ENCODE data around the gene DHX16. TPM values are rescaled to one million over a fixed set of nuclear protein-coding genes. Genes with fewer than 3 reads are reported as not detected.
A peak's percentile ranks its signal among the peaks of the same experiment; 100 is the strongest.
"Not testable (repeated sequence)": the region's sequence is repeated elsewhere in the genome, so short reads cannot be mapped to it uniquely, and the experiment has no call there.

The DHX16 gene
- total RNA-seq, 1 donor from 2014 or later, result 38.4 TPM

DNA sequence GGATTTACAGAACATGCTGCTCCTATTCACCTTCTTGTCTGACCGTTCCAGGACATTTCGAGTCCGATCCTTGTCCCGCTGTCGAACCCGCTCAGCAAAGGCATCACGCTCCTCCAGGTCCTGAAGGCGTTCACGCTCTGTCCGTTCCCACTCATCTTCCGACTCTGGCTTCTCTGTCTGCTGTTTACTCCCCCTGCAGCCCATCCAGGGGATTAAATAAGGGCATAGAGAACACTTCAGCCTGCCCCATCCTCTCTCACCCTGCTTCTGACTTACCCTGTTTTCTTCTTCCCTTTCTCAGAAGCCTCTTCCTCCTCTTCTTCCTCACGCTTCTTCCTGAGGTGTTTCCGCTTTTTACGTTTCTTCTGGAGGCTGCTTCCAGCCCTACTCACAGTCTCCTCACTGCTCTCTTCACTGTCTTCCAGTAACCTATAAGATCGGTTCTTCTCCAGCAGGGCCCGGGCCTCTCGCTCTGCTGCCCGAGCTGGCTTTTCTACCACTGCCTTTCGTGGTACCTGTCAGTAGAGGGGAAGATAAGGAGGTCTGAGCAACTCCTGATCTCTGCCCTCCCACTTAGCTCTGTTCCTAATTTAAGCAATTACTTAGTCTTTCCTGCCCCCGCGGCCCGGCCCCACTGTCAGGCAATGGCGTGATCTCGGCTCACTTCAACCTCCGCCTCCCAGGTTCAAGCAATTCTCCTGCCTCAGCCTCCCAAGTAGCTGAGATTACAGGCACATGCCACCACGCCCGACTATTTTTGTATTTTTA is 1.9 kb downstream of the DHX16 start:
- TF ChIP-seq, protein P1, sequence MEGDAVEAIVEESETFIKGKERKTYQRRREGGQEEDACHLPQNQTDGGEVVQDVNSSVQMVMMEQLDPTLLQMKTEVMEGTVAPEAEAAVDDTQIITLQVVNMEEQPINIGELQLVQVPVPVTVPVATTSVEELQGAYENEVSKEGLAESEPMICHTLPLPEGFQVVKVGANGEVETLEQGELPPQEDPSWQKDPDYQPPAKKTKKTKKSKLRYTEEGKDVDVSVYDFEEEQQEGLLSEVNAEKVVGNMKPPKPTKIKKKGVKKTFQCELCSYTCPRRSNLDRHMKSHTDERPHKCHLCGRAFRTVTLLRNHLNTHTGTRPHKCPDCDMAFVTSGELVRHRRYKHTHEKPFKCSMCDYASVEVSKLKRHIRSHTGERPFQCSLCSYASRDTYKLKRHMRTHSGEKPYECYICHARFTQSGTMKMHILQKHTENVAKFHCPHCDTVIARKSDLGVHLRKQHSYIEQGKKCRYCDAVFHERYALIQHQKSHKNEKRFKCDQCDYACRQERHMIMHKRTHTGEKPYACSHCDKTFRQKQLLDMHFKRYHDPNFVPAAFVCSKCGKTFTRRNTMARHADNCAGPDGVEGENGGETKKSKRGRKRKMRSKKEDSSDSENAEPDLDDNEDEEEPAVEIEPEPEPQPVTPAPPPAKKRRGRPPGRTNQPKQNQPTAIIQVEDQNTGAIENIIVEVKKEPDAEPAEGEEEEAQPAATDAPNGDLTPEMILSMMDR (IDR thresholded peaks at IDR 0.05; ENCODE audit: insufficient read depth, low read length, severe bottlenecking), result peak; percentile 4
- H3K36me3 ChIP-seq (ENCODE audit: control insufficient read depth, insufficient read depth, low read length), result peaks cover 13% of the 10 kb centered on the region
- DNase-seq (ENCODE audit: low read depth), result no peak
- H3K27me3 ChIP-seq (ENCODE audit: control insufficient read depth, insufficient read depth, low read length), result no peaks in the 10 kb centered on the region
- FAIRE-seq, result no peak
- no peak overlapping the region for H3K4me3 ChIP-seq (ENCODE audit: low read depth, low read length)

DNA sequence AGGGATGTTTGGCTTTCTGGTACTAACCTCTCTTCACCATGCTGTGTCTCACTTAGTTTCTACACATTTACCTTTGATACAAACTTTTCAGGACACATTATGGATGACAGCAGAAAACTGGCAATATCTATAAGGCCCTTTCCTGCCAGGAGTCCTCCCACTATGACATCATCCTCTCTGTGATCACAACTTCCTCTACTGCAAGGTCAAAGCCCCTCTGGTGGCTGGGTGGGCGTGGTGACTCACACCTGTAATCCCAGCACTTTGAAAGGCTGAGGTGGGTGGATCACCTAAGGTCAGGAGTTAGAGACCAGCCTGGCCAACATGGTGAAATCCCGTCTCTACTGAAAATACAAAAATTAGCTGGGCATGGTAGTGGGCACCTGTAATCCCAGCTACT is 6.5 kb downstream of the DHX16 start:
- not testable (repeated sequence) for H3K27me3 ChIP-seq (ENCODE audit: control insufficient read depth, insufficient read depth, low read length); H3K4me3 ChIP-seq (ENCODE audit: low read depth, low read length); FAIRE-seq
- peak; percentile 64 for DNase-seq (ENCODE audit: low read depth)
- peaks cover 36% of the 10 kb centered on the region for H3K36me3 ChIP-seq (ENCODE audit: control insufficient read depth, insufficient read depth, low read length)

DNA sequence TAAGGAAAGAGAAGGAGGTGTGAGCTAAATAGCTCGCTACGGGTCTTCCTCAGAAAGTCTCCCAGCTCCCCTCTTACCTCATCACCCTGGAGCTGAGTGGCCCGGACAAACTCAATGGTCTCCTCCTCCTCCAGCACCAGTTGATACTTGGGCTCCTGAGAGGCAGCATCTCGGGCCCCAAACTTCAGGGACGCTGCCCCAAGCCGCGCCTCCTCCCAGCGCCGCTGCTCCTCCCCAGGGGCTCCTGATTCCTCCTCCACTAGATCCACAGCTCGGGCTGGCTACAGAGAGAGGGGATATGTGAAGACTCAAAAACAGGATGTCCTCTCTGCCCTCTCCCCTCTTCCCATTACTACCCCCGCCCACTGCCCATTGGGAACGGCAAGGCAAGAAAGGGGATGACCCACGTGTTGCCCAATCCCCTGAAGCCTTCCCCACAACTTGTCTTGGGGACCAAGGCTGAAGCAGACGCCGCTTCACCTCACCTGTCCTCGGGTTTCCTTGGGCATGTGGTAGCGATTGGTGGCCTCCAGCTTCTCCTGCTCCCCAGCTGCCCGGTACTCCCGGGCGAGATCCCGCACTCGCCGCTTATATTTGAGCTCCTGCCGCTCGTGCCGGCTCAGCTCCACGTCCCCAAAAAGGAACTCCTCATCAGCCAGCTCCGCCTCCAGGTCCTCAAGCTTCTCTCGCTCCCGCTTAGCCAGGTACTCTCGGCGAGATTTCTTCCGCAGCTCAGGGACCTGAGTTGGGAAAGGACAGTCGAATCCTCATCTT is 7.6 kb downstream of the DHX16 start:
- DNase-seq (ENCODE audit: low read depth) (no peak), FAIRE-seq (no peak)
- Histone ChIP-seq H3K36me3 (ENCODE audit: control insufficient read depth, insufficient read depth, low read length) (peaks cover 35% of the 10 kb centered on the region), H3K4me3 (ENCODE audit: low read depth, low read length) (no peak overlapping the region), H3K27me3 (ENCODE audit: control insufficient read depth, insufficient read depth, low read length) (no peaks in the 10 kb centered on the region)
- TF ChIP-seq, protein P1 (IDR thresholded peaks at IDR 0.05; ENCODE audit: insufficient read depth, low read length, severe bottlenecking), result no peak

DNA sequence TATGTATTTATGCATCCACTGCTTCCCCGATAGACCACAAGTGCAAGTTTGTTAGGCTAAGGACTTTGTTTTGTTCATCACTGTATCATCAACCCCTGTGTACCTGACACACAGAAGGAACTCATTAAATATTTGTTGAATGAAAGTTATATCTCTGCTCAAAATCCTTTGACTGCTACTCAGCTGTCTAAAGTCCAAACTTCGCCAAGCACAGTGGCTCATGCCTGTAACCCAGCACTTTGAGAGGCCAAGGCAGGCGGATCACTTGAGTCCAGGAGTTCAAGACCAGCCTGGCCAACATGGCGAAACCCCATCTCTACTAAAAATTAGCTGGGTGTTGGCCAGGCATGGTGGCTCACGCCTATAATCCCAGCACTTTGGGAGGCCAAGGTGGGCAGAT is 14.9 kb downstream of the DHX16 start:
- H3K27me3 ChIP-seq (ENCODE audit: control insufficient read depth, insufficient read depth, low read length); FAIRE-seq; DNase-seq (ENCODE audit: low read depth); H3K4me3 ChIP-seq (ENCODE audit: low read depth, low read length): not testable (repeated sequence)
- peaks cover 42% of the 10 kb centered on the region for H3K36me3 ChIP-seq (ENCODE audit: control insufficient read depth, insufficient read depth, low read length)

DNA sequence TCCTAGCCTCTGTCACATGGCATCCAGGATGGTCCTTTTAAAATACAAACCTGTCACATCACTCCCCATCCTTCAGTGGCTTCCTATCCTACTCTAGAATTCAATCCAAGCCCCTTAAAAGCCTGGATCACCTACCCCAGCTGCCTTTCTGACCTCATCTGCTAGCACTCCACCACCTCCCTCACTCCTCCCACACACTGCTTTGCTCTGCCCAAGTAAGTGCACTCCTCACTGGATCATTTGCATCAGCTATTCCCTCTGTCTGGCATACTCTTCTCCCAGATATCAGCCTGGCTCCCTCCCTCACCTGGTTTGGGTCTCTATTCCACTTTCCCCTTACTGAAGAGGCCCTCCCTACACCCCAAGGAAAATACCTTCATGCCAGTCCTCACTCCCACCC is 15.4 kb downstream of the DHX16 start:
- no peak for FAIRE-seq
- H3K36me3 ChIP-seq (ENCODE audit: control insufficient read depth, insufficient read depth, low read length), result peaks cover 41% of the 10 kb centered on the region
- no peaks in the 10 kb centered on the region for H3K27me3 ChIP-seq (ENCODE audit: control insufficient read depth, insufficient read depth, low read length)

DNA sequence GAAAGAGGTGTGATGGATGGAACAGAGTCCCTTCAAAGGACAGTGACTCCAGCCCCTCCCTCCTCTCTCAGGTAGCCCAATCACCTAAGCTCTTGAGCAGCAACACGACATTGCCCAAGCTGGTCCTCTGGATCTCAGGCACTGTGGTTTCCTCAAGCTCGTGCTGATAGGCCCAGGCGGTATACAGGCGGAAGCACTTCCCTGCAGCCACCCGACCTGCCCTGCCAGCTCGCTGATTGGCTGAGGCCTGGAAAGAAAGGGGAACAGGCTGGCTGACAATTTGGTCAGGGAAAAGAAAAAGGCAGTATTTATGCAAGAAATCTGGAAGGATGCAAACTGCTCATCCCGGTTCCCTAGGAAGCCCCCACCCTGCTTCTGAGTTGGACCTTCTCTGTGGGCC is 16.3 kb downstream of the DHX16 start:
- H3K4me3 ChIP-seq (ENCODE audit: low read depth, low read length), result no peak overlapping the region
- DNase-seq (ENCODE audit: low read depth) (no peak), FAIRE-seq (no peak)
- no peaks in the 10 kb centered on the region for H3K27me3 ChIP-seq (ENCODE audit: control insufficient read depth, insufficient read depth, low read length)
- TF ChIP-seq, protein P1 (IDR thresholded peaks at IDR 0.05; ENCODE audit: insufficient read depth, low read length, severe bottlenecking), result no peak
- H3K36me3 ChIP-seq (ENCODE audit: control insufficient read depth, insufficient read depth, low read length), result peaks cover 40% of the 10 kb centered on the region

More for the DNA sequence above, 15.4 kb downstream of the DHX16 start:
- TF ChIP-seq, protein P1 (IDR thresholded peaks at IDR 0.05; ENCODE audit: insufficient read depth, low read length, severe bottlenecking), result no peak
- no peak overlapping the region for H3K4me3 ChIP-seq (ENCODE audit: low read depth, low read length)
- DNase-seq (ENCODE audit: low read depth), result no peak
